Gastroesophageal sphincter (tissue), 4 donors: Measurements from ENCODE around the gene LRPAP1. TPM values are rescaled to one million over a fixed set of nuclear protein-coding genes. Genes with fewer than 3 reads are reported as not detected.
"Not testable (repeated sequence)": the region's sequence is repeated elsewhere in the genome, so short reads cannot be mapped to it uniquely, and the experiment has no call there.

Experiments
- ATAC-seq: fragments of 150-250 bp; one replicate; pipeline ENCODE4 v1.9.1; 2016; ENCODE audit warnings: mild to moderate bottlenecking, moderate library complexity
- H3K27ac ChIP-seq, 4 donors: fragments of 200-600 bp; sonication (generic) in 3 of 4; 1 replicate in 3 of 4; 2 replicates in 1 of 4; pipeline ENCODE4 v1.5.1; 2016 to 2019
- H3K27me3 ChIP-seq: fragments of 200-600 bp; sonication (generic); one replicate; pipeline ENCODE4 v1.5.1; 2019
- H3K36me3 ChIP-seq, 2 donors: fragments of 200-600 bp; sonication (generic); one replicate each; pipeline ENCODE4 v1.5.1; 2019; ENCODE audit warnings: control low read depth in 1 of 2
- H3K4me1 ChIP-seq, 3 donors: fragments of 200-600 bp; sonication (generic); 1 replicate in 2 of 3; 2 replicates in 1 of 3; pipeline ENCODE4 v1.5.1; 2016 to 2019; ENCODE audit warnings: control low read depth in 2 of 3
- H3K4me3 ChIP-seq, 2 donors: fragments of 200-600 bp; sonication (generic); one replicate each; pipeline ENCODE4 v1.5.1; 2019; ENCODE audit warnings: mild to moderate bottlenecking in 1 of 2, moderate library complexity in 1 of 2
- H3K9me3 ChIP-seq, 3 donors: fragments of 200-600 bp; sonication (generic); one replicate each; pipeline ENCODE4 v1.5.1; 2017 to 2019; ENCODE audit warnings: control low read depth in 2 of 3
- EP300 ChIP-seq: sonication (generic); formaldehyde crosslinking; IDR thresholded peaks from one replicate; pipeline ENCODE4 v1.6.1; 2017; ENCODE audit warnings: antibody characterized with exemption, mild to moderate bottlenecking
- POLR2A ChIP-seq, 2 donors: fragments of 450-650 bp; IDR thresholded peaks; one replicate each; pipeline ENCODE4 v1.6.1; 2017; ENCODE audit warnings: antibody characterized with exemption in 2 of 2, mild to moderate bottlenecking in 2 of 2, moderate library complexity in 1 of 2
- POLR2AphosphoS5 ChIP-seq: sonication (generic); formaldehyde crosslinking; IDR thresholded peaks from one replicate; pipeline ENCODE4 v1.6.1; 2017; ENCODE audit warnings: antibody characterized with exemption
- WGBS, 2 donors: methylation state at CpG; one replicate each; pipeline ENCODE4 v1.1.5; 2018; ENCODE audit warnings: low coverage in 1 of 2; 5-methylcytosine and 5-hydroxymethylcytosine counted together
- total RNA-seq, 4 donors: library from RNA; depleted of rRNA; stranded (reverse); fragments of >200 nt; gene quantifications; one replicate each; pipeline ENCODE4 v1.1.0, GENCODE V29; 2016
- TF ChIP-seq, protein P1 (sequence below), 4 experiments: fragments of 200-600 bp in 2 of 4; fragments of 450-650 bp in 2 of 4; sonication (generic) in 1 of 4; IDR thresholded peaks; one replicate each; pipeline ENCODE4 v1.5.1; 2017 to 2019; ENCODE audit warnings: antibody characterized with exemption in 4 of 4, mild to moderate bottlenecking in 2 of 4, moderate library complexity in 2 of 4

Gene LRPAP1
- total RNA-seq, 4 donors from 2014 or later = 180 to 267 (median 201) TPM

DNA sequence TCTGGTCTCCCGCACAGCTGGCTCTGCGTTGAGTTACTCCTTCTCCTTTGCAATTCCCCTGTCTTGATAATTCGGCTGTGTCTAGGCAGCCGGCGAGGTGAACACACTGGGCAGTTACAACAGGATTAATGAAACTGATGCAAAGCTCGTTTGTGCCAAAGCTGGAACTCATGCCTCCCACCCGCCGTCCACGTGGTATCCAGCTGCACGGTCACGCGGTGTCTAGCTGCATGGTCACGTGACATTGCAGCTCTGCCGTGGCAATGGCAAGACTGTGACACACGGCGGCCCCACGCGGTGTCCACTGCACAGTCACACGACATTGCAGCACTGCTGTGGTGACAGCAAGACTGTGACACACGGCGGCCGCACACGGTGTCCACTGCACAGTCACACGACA lies 31.2 kb upstream of the LRPAP1 start:
- TF ChIP-seq, protein P1, sequence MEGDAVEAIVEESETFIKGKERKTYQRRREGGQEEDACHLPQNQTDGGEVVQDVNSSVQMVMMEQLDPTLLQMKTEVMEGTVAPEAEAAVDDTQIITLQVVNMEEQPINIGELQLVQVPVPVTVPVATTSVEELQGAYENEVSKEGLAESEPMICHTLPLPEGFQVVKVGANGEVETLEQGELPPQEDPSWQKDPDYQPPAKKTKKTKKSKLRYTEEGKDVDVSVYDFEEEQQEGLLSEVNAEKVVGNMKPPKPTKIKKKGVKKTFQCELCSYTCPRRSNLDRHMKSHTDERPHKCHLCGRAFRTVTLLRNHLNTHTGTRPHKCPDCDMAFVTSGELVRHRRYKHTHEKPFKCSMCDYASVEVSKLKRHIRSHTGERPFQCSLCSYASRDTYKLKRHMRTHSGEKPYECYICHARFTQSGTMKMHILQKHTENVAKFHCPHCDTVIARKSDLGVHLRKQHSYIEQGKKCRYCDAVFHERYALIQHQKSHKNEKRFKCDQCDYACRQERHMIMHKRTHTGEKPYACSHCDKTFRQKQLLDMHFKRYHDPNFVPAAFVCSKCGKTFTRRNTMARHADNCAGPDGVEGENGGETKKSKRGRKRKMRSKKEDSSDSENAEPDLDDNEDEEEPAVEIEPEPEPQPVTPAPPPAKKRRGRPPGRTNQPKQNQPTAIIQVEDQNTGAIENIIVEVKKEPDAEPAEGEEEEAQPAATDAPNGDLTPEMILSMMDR (IDR thresholded peaks at IDR 0.05) = no peak
- TF ChIP-seq EP300 = no peak
- TF ChIP-seq POLR2A (IDR thresholded peaks at IDR 0.05) = no peak
- no peak for TF ChIP-seq POLR2AphosphoS5
- no peaks in the 10 kb centered on the region for H3K9me3 ChIP-seq
- no peak overlapping the region for H3K4me3 ChIP-seq
- no peaks in the 10 kb centered on the region for H3K4me1 ChIP-seq
- no peak overlapping the region for H3K27ac ChIP-seq
- no peaks in the 10 kb centered on the region for H3K36me3 ChIP-seq
- no peak for ATAC-seq
- peaks cover 2% of the 10 kb centered on the region for H3K27me3 ChIP-seq
- WGBS, 2 donors = 60 to 90% methylated on average over 1 to 2 of the region's 24 CpGs

- 54% methylated on average over 4 of the region's 8 CpGs; no CpG with 5 or more reads in 1 of the 2 donors for WGBS, 2 donors
- H3K4me3 ChIP-seq, H3K9me3 ChIP-seq, H3K27ac ChIP-seq, H3K4me1 ChIP-seq, ATAC-seq, H3K36me3 ChIP-seq: not testable (repeated sequence)
- H3K27me3 ChIP-seq = peaks cover 11% of the 10 kb centered on the region
These were observed 29.9 kb upstream of the LRPAP1 start for GRCh38 chr4:3562127-3562526.

DNA sequence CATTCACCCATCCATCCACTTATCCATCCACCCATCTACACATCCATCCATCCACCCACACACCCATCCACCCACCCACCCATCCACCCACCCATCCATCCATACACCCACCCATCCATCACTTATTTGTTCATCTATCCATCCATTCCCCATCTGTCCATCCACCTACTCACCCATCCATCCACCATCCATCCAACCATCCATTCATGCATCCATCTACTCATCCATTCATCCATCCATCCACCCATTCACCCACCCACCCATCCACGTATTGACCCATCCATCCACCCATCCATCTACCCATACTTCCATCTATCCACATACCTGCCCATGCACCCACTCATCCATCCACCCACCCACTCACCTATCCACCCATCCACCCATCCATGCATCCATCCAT lies 28.2 kb upstream of the LRPAP1 start:
- H3K27ac ChIP-seq, H3K36me3 ChIP-seq, H3K4me3 ChIP-seq, H3K4me1 ChIP-seq, ATAC-seq, H3K9me3 ChIP-seq: not testable (repeated sequence)
- WGBS, 2 donors = 75 to 76% methylated on average over 1 of the region's 1 CpG
- H3K27me3 ChIP-seq = peaks cover 11% of the 10 kb centered on the region

DNA sequence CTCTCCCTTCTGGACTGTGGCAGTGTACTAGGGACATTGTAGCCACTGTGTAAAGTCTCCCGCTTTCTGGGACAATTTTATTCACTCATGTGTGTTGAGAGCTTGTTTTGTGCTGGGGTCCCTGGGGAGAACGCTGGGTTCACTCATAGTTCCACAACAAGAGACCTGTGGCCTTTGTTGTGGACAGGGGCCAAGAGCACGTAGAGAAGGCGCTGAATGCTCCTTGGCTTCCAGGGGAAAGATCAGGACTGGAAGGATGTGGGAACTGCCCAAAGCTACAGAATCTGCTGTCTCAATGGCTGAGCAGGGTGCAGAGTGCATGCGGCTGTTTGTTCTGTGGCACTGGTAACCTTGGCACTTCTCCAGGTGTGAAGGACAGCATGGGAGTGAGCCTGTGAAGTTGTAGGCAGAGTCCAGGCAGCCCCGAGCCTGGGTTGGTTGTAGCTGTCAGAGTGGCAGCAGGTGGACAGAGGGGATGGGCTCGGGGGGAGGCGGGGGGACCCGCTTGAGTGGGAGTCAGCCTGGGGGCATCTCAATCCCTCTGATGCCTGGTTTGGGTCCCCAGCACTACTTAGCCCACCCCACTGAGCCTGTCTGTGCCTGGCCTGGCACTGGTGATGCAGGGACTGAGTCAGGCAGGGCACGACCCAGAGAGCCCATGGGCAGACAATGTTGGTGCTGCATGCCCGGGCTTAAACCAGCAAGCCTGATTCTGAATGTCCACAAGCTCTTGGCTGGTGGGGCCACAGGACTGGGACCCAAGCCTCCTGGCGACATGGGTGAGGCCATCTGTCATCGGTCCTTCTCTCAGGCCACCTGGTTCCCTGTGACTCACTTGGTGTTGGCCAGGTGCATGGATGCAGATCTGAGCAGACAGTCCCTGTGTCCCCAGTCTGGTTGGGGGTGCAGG lies 27.4 kb upstream of the LRPAP1 start:
- 42 to 70% methylated on average over 2 to 3 of the region's 13 CpGs for WGBS, 2 donors
- not testable (repeated sequence) for H3K4me3 ChIP-seq, H3K4me1 ChIP-seq, H3K36me3 ChIP-seq, H3K9me3 ChIP-seq, ATAC-seq, H3K27ac ChIP-seq
- peaks cover 11% of the 10 kb centered on the region for H3K27me3 ChIP-seq

DNA sequence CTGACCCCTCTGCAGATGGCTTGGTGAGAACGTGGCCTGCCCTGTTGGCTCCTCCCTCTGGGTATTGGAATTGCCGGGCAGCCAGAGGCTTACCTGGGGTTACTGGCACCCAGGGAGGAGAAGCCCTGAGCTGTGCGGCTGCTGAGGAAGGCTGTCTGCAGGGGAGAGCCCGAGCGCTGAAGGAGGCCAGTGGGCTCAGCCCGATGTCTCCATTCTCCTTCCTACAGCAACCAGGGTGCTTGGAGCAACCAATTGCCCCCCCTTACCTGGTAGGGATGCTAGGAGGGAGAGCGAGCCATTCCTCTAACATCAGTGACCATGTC lies 26.3 kb upstream of the LRPAP1 start:
- H3K36me3 ChIP-seq, H3K4me3 ChIP-seq, H3K9me3 ChIP-seq, H3K27ac ChIP-seq, ATAC-seq, H3K4me1 ChIP-seq: not testable (repeated sequence)
- WGBS, 2 donors = 60% methylated on average over 1 of the region's 7 CpGs; no CpG with 5 or more reads in 1 of the 2 donors
- H3K27me3 ChIP-seq = peaks cover 11% of the 10 kb centered on the region

DNA sequence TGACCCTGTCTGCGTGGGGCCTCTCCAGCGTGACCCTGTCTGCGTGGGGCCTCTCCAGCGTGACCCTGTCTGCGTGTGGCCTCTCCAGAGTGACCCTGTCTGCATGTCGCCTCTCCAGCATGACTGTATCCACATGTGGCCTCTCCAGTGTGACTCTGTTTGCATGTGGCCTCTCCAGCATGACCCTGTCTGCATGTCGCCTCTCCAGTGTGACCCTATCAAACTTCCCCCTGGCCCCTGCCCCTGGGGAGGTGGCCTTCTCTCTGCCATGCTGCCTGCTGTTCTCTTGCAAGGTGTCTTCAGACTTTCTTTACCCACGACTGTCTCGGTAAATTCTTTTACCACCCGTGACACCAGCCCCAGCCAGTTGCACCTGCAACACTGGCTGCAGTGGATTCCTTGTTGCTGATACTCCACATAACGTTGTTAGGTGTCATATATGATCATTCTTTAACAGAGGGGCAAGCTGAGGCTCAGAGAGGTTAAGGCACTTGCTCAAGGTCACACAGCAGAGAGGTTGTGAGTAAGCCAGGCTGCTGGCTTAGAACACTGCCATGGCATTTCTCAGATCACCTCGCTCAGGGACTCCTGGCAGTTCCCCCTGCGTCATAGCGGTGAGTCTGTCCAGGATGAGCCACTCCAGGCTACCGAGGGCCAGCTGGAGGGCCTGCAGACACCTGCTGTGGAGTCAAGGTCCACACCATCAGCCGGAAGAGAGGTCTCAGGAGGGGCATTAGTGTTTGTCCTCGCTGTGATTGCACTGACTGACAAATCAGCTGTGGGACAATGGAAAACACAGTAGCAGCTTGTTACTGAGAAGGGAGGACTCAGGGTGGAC lies 25.7 kb upstream of the LRPAP1 start:
- peaks cover 11% of the 10 kb centered on the region for H3K27me3 ChIP-seq
- ATAC-seq, H3K9me3 ChIP-seq, H3K36me3 ChIP-seq, H3K4me1 ChIP-seq, H3K27ac ChIP-seq, H3K4me3 ChIP-seq: not testable (repeated sequence)
- WGBS, 2 donors = 55% methylated on average over 10 of the region's 17 CpGs; no CpG with 5 or more reads in 1 of the 2 donors

DNA sequence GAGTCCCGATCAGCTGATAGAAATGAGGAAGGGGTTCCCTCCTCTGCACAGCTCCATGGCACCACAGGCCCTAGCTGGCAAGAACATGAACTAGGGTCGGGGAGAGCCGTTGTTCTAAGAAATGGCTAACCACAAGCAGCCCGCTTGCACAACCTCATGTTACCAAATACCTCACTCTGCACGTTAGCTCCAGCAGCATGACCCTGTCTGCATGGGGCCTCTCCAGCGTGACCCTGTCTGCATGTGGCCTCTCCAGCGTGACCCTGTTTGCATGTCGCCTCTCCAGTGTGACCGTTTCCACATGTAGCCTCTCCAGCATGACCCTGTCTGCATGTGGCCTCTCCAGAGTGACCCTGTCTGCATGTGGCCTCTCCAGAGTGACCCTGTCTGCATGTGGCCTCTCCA lies 24.9 kb upstream of the LRPAP1 start:
- 20 to 77% methylated on average over 1 to 8 of the region's 9 CpGs for WGBS, 2 donors
- H3K9me3 ChIP-seq, ATAC-seq, H3K4me1 ChIP-seq, H3K36me3 ChIP-seq, H3K4me3 ChIP-seq, H3K27ac ChIP-seq: not testable (repeated sequence)
- peaks cover 11% of the 10 kb centered on the region for H3K27me3 ChIP-seq

- H3K4me1 ChIP-seq, ATAC-seq, H3K9me3 ChIP-seq, H3K36me3 ChIP-seq, H3K4me3 ChIP-seq, H3K27ac ChIP-seq: not testable (repeated sequence)
- peaks cover 11% of the 10 kb centered on the region for H3K27me3 ChIP-seq
- 100% methylated on average over 3 of the region's 17 CpGs; no CpG with 5 or more reads in 1 of the 2 donors for WGBS, 2 donors
These were observed 24.1 kb upstream of the LRPAP1 start for GRCh38 chr4:3556244-3556867.

DNA sequence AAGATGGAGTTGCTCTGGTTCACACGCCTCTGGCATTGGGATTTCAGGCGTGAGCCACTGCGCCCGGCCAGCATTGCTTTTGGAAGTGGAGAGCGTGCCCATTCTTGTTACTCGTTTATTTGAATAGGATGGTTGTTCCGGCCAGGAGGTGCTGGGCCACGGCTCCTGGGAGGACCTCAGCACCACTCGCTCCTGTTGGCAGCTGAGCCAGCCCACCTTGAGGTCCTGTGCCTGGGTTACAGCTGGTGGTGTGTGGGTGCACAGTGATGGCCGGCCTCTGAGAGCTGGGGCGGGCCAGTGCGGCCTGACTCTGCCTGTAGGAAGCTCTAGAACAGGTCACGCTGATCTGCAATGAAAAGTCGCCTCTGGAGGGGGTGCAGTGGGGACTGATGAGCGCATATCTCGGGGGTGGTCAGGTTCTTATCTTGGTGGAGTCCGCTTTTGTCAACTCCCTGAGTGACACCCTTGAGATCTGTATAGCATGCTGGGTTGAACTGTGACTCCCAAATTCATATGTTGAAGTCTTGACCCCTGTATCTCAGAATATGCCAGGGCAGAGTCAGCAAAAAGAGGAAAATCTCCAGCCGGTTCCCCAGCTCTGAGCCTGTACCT lies 23.3 kb upstream of the LRPAP1 start:
- not testable (repeated sequence) for H3K9me3 ChIP-seq, ATAC-seq, H3K4me3 ChIP-seq, H3K27ac ChIP-seq, H3K4me1 ChIP-seq, H3K36me3 ChIP-seq
- H3K27me3 ChIP-seq = peaks cover 11% of the 10 kb centered on the region
- WGBS, 2 donors = 100% methylated on average over 3 of the region's 18 CpGs; no CpG with 5 or more reads in 1 of the 2 donors

GRCh38 chr4:3551366-3551765 lies 19.1 kb upstream of the LRPAP1 start:
- H3K27ac ChIP-seq, H3K4me3 ChIP-seq, H3K36me3 ChIP-seq, ATAC-seq, H3K9me3 ChIP-seq, H3K27me3 ChIP-seq, H3K4me1 ChIP-seq: not testable (repeated sequence)
- WGBS, 2 donors = 100% methylated on average over 2 of the region's 7 CpGs; no CpG with 5 or more reads in 1 of the 2 donors

DNA sequence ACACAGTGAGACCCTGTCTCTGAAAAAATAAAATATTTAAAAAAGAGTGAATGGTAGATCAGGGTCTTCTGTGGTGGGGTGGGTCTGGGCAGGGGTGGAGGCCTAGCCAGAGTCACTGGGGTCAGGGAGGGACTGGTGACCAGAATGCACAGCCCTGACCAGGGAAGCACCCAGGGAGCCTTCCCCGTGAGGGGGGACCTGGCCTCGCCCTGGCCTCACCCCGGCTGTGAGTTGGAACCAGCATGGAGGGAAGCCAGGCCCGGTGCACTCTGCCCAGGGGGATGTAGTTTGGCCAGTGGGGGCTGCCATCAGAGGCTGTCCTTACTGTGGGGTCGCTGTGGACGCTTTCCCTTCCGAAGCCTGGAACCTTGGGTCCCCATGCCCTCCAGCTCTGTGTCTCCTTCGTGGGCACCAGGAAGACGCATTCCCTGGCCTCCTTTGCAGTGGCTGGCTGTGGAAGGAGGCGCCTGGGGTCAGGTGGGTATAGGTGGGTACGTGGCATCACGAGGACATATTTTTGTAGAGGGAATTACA lies 18.6 kb upstream of the LRPAP1 start:
- H3K27me3 ChIP-seq, H3K4me3 ChIP-seq, H3K27ac ChIP-seq, ATAC-seq, H3K9me3 ChIP-seq, H3K4me1 ChIP-seq, H3K36me3 ChIP-seq: not testable (repeated sequence)
- WGBS, 2 donors = 74% methylated on average over 3 of the region's 12 CpGs; no CpG with 5 or more reads in 1 of the 2 donors
